NCI-H1694 (cell line): ENCODE results near the gene RBBP7.
"Not testable (repeated sequence)": the region's sequence is repeated elsewhere in the genome, so short reads cannot be mapped to it uniquely, and the experiment has no call there.

ENCODE experiments used
- DNase-seq: peaks from one replicate; lab custom pipeline; 2025; lab: John Stamatoyannopoulos, UW

RBBP7 gene

DNA sequence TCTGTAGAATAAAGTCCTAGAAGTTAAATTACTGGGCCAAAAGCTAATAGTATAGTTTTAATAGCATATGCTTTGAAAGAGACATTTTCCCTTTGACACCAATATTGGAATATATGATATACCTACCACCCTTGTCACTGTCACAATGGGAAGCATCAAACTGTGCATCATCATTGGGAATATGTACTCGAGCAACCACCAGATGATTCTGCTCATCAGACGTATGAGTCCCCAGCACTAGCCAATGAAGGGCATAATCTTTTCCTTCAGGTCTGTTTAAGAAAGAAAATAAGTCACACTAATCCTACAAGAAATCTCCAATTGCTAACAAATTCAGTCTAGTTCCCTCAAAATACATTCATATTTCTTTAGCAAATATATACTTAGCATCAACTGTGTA lies 7.3 kb downstream of the RBBP7 start:
- DNase-seq, result no peak

DNA sequence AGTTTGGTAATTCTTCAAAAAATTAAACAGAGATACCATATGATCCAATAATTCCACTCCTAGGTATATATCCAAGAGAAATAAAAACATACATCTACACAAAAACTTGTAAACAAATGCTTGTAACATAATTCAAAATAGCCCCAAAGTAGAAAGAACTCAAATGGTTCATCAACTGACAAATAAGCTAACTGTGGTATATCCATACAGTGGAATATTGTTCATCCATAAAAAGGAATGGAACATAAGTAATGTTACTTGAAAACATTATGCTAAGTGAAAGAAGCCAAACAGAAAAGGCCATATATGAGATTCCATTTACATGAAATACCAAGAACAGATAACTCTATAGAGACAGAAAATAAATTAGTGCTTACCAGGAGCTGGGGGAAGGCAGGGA lies 13.4 kb downstream of the RBBP7 start:
- DNase-seq, result no peak

- not testable (repeated sequence) for DNase-seq
Observed at GRCh38 chrX:16856076-16856404, 14.1 kb downstream of the RBBP7 start.

DNA sequence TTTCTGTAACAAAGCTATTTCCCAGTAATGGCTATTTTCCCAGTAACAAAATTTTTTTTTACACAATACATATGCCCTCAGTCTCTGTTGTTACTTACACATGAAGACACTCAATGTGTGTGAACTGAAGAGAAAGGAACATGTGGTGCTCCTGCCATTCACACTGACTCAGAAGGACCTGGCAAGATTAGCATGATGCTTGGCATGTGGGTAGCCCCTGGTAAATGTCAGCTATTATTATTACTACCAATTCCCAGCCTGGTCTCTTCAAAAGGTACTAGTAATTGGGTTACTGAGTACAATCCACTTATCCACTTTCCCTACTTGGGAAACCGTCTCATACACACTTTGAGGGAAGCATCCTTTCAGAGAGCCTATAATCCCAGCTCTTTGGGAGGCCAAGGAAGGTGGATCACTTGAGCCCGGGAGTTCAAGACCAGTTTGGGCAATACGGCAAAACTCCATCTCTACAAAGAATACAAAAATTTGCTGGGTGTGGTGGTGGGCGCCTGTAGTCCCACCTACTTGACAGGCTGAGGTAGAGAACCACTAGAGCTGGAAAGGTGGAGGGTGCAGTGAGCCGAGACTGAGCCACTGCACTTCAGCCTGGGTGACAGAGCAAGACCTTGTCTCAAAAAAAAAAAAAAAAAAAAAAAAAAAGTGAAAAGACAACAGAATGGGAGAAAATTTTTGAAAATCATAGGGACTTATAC lies 14.6 kb downstream of the RBBP7 start:
- DNase-seq, result no peak

- DNase-seq, result no peak
Observed at GRCh38 chrX:16853537-16853936, 16.6 kb downstream of the RBBP7 start.

GRCh38 chrX:16852617-16853179 lies 17.5 kb downstream of the RBBP7 start:
- no peak for DNase-seq

GRCh38 chrX:16851827-16852226 lies 18.3 kb downstream of the RBBP7 start:
- no peak for DNase-seq

- no peak for DNase-seq
Observed at GRCh38 chrX:16851421-16851820, 18.7 kb downstream of the RBBP7 start.

DNA sequence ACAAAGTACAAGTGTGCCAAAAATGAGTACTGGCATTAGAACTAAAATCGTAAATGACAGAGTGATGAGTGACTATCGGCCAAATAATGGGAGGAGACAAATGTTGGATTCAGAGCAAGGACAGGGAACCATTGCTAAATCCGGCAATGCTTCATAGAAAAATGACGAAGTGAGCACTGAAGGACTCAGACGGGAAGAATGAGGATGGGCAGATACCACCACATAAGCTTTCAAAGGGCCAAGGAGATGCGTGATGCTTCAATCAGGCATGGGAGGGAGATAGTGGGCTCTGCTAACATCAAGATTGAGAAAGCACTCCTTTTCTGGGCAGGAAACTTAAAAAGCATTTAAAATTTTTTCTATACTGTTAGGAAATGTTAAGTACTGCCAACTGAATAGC lies 21.6 kb downstream of the RBBP7 start:
- no peak for DNase-seq

DNA sequence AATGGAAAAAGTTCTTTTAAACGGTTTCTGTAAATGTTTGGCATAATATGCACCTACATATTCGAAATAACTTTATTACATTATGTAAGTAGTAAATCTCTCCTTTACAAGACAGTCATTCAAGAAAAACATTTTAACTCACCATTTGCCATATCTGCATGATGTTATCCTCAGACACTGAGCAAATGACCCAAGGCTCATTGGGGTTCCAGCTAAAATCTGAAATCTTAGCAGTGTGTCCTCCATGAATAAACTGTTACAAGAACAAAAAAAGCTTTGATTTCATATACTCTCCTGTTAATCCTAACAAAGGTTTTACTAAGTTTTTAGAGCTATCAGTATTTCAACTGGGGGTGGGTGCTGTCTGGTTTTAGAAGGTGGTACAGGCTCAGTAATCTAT lies 24.5 kb downstream of the RBBP7 start:
- DNase-seq, result no peak

- DNase-seq, result no peak
Observed at GRCh38 chrX:16843208-16843909, 26.8 kb downstream of the RBBP7 start.

- DNase-seq, result no peak
Observed at GRCh38 chrX:16842684-16843083, 27.5 kb downstream of the RBBP7 start.

- no peak for DNase-seq
Observed at GRCh38 chrX:16839852-16840460, 30.2 kb downstream of the RBBP7 start.

- no peak for DNase-seq
Observed at GRCh38 chrX:16839219-16839851, 30.8 kb downstream of the RBBP7 start.

GRCh38 chrX:16838202-16839066 lies 31.7 kb downstream of the RBBP7 start:
- DNase-seq, result no peak

GRCh38 chrX:16836371-16836770 lies 33.8 kb downstream of the RBBP7 start:
- DNase-seq, result no peak

DNA sequence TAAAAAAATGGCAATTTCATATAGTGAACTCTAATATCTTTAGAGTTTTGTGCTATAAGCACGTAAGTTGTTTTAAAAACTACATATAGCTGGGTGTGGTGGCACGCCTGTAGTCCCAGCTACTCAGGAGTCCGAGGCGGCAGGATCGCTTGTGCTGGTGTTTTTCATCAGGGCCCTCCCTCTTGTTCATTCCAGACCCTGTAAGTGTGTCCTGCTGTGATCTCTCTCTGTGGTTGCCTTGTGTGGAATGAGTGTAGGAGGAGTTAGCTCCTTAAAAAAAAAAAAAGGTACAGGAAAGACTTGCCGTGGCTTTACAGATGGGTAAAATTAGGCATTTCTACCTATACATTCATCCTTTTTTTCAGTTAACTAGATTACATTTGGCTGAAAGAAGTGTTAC lies 35.4 kb downstream of the RBBP7 start:
- DNase-seq, result no peak

GRCh38 chrX:16832301-16832700 lies 37.9 kb downstream of the RBBP7 start:
- DNase-seq, result no peak

DNA sequence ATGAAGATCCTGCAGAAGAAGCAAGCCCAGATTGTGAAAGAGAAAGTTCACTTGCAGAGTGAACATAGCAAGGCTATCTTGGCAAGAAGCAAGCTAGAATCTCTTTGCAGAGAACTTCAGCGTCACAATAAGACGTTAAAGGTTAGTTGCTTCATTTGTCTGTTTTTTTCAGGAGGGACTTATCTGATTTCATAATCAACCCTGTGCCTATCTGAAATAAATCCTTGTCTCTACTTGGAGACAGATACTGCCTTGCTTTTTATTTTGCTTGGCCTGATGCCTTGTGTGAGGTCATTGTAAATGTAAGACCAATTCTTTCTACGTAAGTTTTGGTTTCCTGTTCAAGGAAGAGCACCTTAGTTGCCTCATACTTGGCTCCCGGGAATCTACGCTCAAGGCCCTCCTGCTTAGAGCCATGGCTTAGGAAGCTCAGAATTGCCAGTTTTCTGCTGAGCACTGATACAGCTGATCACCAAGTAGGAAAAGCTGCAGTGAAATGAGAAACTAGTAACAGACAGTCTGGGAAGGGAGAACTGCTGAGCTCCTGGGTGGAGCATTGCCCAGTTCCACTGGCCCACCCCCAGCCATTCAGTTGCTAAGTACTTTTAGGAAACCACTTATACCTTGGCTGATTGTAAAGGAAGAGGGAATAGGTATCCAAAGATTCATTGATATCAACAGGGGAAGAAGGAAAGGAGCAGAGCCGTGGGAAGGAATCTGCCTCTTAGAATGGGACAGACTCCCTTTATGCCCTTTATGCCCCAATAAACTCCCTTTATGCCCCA lies 41.8 kb downstream of the RBBP7 start:
- no peak for DNase-seq

DNA sequence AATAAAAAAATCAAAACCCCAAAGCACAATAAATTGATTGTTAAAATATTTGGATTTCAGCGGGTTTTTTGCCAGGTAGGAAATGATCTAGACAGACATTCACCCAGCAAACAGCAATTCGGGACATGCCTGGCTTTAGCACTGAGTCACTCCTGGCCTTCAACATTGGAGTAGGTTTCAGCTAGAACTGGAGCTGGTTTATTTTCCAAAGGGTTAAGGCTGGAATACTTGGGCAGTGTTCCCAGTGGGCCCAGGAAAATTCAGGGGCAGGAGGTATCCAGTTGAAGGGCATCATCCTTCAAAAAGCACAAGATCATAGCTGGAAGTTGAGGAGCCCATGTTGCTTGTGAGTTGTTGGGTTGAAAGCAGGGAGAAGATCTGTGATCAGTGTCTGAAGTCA lies 42.9 kb downstream of the RBBP7 start:
- no peak for DNase-seq

DNA sequence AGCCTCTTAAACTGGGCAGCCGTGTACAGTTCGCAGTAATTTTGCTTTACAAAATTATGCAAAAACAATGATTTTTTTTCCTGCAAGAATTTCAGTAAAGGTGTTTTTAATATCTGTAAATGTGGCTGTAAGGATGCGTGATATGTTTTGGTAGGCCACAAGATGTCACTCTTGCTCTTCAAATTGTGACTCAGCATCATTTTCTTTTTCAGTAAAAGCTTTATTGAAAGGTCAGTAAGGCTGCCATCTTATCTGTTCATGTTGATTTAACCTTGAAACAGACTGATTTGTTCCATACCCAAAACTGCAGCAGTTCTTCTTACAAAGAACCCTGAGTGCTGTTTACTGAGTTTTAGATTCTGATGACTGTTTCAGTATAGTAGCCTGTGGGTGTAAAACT lies 44.0 kb downstream of the RBBP7 start:
- peak; percentile 29 for DNase-seq
